ENCODE data around the gene SLC9A1.
"Not testable (repeated sequence)": the region's sequence is repeated elsewhere in the genome, so short reads cannot be mapped to it uniquely, and the experiment has no call there.

SLC9A1 gene

DNA sequence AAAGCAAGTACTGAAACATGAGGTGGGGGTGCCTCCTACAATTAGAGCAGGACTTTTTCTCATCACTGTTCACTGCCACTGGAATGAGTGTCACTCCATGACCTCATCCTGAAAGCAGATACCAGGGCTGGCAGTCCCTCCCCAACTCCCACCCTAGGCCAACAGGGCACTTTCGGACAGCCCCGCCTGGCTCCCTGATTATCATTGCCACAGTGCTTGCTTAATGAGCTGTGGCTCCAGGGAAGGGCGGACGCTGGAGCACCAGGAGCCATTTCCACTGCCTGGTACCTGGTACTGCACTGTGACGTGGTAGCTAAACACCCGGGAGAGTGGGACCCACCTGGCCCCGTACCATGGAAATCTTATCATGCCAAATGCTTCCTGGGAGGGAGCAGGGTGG lies 22.3 kb downstream of the SLC9A1 start:
- no peak for DNase-seq (ENCODE audit: low read depth)

DNA sequence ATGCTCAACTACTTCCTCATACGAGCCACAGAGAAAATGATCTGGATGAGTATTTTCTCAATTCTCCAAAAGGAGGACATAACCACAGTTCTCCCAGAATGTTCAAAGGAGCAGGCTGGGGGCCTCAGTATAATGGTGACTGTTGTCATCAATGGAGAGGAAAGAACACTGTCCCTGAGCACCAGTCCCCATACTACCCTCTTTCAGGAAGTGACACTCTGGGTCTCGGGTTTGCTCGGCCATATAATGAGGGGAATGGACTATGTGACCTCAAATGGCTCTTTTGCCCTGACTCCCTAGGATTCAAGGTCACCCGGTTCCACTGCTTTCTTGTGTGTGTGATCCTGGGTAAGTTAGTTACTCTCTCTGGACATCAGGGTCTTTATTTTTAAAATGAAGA lies 22.8 kb downstream of the SLC9A1 start:
- no peak for DNase-seq (ENCODE audit: low read depth)

DNA sequence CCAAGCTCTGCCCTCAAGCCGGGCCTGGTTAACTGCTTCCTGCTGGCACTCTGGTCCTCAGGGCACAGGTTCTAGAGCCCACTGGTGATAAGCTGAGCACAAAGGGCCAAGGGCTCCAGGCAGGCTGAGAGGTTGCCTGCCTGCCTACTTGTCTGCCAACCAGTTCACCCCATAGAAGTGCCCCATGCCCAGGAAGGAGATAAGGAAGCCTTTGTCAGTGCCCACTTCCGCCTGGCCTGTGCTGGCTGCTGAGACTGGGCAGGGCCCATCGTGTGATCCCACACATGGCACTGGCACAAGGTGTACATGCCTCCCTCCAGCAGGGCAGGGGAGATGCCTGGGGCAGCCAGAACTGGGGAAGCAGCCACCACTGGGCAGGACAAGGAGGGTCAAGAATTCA lies 24.1 kb downstream of the SLC9A1 start:
- no peak for DNase-seq (ENCODE audit: low read depth)

DNA sequence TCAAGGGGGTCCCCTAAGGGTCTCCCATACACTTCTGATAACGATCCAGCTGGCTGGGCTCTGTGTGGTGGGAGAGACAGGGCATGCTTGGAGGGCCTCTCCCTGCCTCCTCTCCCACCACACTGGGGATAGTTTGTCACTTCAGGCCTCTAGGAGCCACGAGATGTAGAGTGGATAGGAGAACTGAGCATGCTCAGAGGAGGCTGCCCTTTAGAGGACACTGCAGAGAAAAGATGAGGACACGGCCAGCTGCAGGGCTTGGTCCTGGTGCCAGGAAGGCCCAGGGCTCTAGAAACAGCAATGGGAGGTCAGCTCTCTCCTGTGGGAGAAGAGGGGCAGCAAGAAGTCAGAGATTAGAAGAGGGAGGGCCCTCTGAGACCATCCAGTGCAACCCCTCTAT lies 25.7 kb downstream of the SLC9A1 start:
- DNase-seq (ENCODE audit: low read depth), result no peak

DNA sequence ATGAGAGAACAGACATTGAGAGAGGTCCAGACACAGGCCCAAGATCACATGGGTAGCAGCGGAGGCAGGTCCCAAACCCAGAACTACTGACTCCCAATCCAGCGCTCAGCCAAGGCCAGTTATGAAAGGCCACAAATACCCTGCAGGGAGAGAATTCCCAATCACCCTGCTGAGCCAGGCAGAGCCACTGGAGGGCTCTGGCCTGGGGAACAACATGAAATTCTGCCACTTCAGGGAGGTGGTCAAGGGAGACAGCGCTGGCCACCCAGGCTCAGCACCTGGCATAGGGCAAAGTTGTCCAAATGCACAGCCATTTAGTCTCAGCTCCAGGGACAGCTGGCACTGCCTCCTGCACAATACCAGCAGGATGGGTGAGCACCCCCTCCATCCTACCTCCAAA lies 27.5 kb downstream of the SLC9A1 start:
- no peak for DNase-seq (ENCODE audit: low read depth)

DNA sequence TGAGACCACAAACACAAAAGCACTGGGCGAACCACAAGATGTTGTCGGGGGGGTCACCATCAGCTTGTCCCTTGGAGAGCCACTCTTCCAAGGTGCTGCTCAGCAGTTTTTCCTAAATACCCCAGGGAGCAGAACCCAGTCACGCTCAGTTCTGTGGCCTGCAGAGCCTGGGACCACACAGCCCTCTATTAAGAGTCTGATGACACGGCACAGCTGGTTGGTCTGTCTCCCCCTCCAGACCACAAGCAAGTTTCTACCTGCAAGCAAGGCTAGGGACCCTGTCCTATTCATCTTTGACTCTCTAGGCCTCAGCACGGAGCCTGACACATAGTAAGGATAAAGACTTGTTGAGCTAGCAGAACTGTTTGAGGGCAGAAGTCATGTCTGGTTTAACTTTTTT lies 28.5 kb downstream of the SLC9A1 start:
- DNase-seq (ENCODE audit: low read depth), result no peak

DNA sequence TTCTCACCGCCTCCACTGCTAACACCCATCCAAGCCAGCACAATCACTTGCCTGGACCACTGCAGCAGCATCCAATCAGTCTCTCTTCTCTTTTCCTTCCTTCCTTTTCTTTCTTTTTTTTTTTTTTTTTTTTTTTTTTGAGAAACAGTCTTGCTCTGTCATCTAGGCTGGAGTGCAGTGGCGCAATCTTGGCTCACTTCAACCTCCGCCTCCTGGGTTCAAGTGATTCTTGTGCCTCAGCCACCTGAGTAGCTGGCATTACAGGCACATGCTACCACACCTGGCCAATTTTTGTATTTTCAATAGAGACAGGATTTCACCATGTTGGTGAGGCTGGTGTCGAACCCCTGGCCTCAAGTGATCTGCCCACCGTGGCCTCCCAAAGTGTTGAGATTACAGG lies 29.8 kb downstream of the SLC9A1 start:
- DNase-seq (ENCODE audit: low read depth), result not testable (repeated sequence)

DNA sequence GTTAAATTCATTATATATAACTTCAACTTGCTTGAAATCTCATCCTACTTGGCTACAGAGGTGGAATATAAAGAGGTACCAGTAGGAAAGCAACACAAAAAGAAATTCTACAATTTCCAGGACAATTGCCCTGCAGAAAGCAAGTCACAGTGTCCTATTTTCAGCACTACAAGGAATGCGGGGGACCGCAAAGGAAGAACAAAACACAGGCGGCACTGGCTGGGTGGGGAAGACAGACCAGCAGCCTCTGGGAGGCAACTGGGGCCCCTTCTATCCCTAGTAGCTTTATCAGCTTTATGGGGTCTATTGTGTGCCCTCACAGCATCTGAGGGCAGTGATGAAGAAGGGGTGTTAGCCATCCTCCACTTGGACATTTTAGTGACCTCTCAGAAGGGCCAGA lies 30.5 kb downstream of the SLC9A1 start:
- no peak for DNase-seq (ENCODE audit: low read depth)

DNA sequence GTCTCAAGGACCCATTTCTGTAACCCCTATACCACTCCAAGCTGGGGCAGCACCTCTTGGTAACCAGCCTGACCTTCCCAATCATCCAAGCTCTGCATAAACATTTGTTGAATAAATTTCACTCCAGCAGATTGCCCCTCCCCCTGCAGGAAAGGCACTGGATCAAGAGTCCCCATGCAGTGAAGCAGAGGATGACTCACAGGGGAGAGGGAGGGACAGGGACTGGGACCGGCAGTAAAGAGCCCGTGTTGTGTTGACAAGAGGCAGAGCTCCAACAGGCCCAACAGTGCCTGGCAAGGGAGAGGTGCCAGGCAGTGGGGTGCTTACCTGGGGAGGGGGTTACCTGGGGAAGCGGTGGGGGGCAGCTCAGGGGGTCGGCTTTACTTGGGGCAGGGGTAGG lies 32.3 kb downstream of the SLC9A1 start:
- peak; percentile 53 for DNase-seq (ENCODE audit: low read depth)

DNA sequence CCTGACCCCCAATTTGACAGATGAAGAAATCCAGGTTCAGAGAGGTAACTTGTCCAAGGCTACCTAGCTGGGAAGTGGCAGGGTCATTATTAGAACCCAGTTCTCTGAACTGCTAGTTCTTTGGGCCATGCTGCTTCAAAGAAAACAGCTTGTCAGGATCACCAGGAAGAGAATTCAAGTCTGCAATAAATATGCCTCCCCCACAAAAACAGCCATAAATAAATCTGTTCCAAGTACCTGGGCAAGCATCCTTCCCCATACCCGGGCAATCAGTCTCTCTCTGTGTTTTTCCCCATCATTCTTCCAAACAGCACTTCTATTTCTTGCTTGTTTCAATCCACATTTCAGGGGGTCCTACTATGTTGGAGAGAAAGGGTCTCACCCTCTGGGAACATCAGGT lies 34.1 kb downstream of the SLC9A1 start:
- no peak for DNase-seq (ENCODE audit: low read depth)

DNA sequence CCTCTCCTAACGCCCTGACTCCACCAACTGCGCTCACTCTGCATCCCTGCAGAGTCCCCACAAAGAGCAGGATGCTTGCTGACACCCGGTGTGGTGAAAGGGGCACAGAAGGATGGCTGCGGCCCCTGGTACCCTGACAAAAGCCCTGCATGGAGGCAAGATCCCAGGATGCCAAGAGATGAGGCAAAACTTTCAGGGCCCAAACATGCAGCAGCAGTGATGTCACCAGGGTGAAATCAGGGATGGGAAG lies 36.6 kb downstream of the SLC9A1 start:
- no peak for DNase-seq (ENCODE audit: low read depth)

DNA sequence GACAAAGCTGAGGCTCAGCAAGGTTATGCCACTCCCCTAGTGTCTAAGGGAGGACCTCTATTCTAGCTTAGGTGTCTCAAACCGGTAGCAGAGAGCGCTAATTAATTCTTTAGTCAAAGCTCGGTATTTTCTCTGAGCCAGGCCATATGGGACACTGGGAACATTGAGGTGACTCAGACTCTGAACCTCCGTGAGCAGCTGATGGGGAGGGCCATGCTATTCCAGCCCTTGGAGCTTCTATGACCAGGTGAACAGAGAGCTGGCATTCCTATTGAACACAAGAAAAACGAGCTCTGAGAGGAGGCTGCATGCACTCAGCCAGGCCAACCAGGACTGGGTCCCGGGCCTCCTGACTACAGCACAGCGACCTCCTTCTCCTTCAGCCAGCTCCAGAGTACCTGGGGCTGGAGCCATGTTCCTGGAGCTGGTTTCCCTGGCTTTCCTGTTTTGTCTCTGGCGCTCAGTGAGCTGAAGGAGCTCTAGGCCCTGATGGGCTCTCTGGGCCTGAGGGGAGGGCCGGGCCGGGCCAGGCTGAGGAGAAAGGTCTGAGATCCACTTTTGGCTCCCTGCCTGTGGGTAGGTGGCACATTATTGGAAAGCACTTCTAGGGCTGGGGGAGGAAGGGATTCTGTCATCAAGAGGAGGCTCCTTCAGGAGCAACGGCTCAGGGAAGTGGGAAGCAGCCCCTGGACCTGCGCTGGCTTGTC lies 37.0 kb downstream of the SLC9A1 start:
- DNase-seq (ENCODE audit: low read depth), result no peak

DNA sequence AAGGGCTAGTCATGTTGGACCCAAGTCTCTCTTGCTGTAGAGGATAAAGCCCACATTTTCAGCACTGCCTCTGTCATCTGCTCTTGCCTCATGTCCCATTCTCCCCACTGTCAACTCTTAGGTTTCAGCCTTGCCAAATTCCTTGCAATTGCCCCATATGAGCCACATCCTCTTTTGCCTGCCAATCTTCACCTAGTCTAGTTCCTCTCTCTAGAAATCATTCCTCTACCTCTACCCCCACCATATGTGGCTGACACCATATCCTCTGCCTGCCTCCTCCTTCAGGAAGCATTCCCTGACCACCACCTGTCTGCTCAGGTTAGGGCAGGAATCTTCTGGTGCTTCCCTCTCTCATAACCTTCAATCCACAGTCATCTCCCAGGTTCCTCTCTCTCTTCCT lies 38.2 kb downstream of the SLC9A1 start:
- DNase-seq (ENCODE audit: low read depth), result no peak

DNA sequence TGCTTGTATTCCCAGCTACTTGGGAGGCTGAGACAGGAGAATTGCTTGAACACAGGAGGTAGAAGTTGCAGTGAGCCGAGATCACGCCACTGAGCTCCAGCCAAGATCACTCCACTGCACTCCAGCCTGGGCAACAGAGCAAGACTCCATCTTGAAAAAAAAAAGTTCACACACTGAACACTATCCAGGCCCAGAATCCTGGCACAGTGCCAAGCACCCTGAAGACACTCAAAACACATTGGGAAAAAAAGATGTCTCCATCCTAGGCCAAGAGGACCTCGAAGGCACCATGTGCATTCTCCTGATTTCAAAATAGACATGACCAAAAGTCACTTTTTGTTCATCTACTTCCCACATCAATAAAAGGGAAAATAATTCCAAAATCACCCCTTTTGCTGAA lies 38.7 kb downstream of the SLC9A1 start:
- no peak for DNase-seq (ENCODE audit: low read depth)

DNA sequence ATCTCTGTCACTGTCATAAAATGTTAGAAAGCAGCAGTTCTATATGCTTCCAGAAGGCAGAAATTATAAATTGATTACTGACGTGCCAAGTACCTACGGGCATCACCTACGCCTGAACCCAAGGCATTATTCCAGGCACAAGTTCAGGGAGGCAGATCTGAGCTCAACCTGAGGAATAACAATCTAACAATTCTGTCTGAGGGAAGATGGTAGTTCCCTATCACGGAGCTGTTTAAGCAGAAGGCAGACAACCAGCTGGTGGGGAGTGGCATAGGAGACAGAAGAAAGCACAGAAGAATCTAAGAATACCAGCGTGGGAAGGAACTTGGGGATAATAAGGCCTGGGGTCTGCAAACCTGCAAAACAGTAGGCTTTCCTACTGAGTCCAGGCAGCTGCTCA lies 40.4 kb downstream of the SLC9A1 start:
- DNase-seq (ENCODE audit: low read depth), result no peak

DNA sequence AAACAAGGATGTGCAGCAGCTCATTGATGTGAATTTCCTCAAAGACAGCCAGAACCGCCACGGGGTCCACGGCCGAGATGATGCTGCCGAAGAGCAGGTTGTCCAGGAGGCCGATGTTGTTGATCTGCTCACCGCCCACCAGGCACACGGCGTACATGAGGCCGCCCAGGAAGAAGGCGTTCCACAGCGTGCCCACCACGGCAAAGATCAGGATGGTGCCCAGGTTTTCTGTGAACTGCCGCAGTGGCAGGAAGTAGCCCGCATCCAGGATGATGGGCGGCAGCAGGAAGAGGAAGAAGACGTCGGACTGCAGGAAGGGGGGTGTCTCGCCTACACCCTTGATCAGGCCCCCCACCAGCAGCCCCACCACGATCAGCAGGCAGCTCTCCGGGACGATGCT lies 41.1 kb downstream of the SLC9A1 start:
- no peak for DNase-seq (ENCODE audit: low read depth)

DNA sequence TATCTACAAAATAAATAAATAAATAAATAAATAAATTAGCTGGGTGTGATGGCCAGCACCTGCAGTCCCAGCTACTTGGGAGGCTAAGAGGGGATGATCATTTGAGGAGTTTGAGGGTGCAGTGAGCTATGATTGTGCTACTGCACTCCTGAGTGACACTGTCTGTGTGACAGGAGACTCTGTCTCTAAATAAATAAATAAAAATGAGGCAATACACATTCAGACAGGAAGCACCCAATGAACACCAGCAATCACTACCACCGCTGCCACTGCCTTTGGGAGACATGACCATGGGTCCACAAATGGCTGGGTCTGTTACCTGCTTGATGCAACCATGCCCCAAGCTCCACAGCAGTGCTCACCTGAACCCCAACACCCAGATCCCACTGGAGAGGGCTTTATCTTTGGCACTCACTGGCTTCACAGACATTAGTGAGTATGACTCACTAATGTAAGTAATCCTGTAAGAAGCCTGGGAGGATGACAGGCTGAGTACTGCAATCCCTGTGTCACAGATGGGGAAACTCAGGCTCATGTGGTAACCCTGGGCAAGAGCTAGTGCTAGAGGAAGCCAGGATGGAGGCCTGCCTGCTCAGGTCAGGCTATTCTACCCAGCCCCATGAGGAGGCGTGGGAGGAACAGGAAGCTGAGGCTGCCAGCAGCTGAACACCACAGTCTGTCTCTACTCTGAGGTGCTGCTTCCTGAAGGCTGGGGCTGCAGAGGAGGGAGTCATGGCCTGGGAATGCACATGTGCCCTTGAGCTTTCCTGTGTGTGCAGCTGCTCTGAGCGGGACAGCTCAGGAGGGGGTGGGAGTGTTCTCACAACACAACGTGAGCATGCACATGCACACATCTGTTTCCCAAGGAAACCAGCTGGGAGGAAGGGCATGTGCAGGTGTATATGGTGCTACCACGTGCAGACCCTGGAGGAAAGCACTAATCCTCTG lies 43.0 kb downstream of the SLC9A1 start:
- peak; percentile 92 for DNase-seq (ENCODE audit: low read depth)

DNA sequence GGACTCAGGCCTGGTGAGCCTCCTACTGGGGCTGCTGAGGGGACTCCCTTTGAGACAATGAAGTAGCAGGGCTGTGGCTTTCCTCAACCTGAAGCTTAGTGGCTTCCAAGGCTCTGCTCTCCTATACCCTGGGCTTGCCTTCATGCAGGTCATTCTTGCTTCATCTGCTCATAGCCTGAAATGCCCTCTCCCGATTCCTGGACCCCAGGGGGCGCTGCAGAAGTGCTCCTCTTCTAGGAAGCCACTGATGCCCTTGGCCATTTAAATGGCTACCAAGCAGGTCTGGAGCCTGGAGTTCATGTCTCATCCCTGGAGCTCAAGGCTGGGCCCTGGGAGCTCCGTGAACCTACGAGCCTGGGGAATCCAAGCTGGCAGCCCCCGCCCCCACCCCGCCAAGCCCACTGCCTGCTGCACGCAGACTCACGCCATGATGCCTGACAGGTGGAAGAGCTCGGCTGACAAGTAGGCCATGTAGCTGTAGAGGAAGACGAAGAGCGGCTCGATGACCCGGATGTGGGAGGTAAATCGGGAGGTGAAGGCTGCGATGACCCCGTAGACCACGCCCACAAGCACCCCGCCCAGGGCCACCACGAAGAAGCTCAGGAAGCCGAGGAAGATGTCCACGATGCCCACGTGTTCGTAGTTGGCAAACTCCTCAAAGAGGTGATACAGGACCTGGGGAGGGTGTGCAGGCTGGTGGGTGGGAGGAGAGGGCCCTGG lies 45.7 kb downstream of the SLC9A1 start:
- DNase-seq (ENCODE audit: low read depth), result no peak

DNA sequence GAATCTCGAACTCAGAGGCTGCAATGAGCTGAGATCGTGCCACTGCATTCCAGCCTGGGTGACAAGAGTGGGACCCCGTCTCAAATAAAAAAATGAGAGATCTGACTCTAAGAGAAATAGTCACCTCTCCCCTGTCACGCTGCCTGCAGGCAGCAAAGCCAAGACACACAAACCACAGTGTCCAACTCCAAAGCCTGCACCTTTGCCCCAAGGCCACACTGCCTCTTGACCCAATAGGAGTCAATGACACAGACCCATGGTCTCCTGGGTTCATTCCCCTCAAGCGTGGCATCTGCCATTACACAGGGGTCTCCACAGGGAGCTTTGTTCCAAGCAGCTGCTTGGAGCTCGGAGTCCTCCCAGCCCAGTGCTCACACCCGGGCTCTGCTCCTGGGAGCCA lies 46.3 kb downstream of the SLC9A1 start:
- no peak for DNase-seq (ENCODE audit: low read depth)

DNA sequence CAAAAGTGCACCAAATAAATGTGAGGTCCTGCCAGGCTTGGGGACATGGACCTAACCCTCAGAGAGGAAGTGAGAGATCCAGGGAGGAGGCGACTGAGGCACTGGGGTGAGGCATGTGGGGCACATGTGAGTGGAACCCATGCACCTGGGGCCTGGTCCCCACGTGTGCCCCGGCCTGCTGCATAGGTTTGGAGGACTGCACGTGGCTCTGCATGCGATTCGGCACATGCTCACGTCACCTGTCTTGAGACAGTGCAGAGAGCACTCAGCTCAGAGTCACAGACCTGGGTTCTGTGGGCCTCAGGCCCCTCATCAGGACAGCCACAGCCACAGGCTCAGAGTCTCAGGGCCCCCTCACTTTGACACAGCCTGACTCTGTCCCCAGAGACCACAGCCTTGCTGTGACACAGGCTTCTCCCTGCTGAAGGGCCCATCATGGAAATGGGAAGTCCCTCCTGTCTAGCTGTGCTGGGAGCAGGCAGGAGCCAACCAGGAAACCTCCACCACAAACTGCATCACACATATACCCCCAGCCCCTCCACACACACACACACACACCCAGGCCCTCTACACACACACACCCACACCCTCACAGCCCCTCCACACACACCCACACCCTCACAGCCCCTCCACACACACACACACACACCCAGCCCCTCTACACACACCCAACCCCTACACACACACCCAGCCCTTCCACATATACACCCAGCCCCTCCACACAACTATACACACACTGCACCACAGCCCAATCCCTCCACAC lies 48.2 kb downstream of the SLC9A1 start:
- DNase-seq (ENCODE audit: low read depth), result no peak

DNA sequence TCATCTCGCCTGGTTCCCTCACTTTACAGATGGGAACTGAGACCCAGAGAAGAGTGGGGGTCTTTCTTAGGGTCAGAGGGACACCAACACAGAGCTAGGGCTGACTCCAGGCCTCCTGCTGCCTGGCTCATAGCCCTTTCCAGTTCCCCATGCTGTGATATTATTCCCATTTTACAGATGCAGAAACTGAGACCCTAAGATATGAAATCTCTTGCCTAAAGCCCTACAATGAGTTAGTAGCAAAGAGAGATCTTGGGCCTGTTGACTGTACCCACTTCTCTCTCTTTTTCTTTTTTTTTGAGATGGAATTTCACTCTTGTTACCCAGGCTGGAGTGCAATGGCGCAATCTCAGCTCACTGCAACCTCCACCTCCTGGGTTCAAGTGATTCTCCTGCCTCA lies 49.9 kb downstream of the SLC9A1 start:
- DNase-seq (ENCODE audit: low read depth), result no peak

DNA sequence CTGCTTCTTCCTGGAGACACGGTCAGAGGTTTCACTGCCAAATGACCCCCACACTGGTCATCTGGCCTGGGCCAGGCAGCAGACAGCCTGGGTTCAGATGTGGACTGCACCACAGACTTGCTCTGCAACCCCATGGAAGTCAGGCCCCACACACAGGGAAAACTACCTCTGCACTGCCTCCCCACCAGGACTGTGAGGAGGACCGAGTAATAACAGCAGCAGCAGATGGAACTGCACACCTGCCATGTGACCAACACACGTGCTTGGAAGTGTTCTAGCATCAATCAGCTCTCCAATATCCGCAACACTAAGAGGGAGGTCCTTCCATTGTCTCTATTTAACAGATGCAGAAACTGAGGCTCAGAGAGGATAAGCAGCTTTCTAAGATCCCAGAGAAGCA lies 51.4 kb downstream of the SLC9A1 start:
- DNase-seq (ENCODE audit: low read depth), result no peak

All from HS-27A (cell line).